GM19035 (cell line): ENCODE measurements around the gene CREB3L4.
A peak's percentile ranks its signal among the peaks of the same experiment; 100 is the strongest.

Experiments used
- ATAC-seq: cut with Tn5 transposase; IDR thresholded peaks from one replicate; pipeline ENCODE4 v1.9.1; 2021; ENCODE audit not compliant: unreplicated experiment

Gene CREB3L4, protein sequence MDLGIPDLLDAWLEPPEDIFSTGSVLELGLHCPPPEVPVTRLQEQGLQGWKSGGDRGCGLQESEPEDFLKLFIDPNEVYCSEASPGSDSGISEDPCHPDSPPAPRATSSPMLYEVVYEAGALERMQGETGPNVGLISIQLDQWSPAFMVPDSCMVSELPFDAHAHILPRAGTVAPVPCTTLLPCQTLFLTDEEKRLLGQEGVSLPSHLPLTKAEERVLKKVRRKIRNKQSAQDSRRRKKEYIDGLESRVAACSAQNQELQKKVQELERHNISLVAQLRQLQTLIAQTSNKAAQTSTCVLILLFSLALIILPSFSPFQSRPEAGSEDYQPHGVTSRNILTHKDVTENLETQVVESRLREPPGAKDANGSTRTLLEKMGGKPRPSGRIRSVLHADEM

DNA sequence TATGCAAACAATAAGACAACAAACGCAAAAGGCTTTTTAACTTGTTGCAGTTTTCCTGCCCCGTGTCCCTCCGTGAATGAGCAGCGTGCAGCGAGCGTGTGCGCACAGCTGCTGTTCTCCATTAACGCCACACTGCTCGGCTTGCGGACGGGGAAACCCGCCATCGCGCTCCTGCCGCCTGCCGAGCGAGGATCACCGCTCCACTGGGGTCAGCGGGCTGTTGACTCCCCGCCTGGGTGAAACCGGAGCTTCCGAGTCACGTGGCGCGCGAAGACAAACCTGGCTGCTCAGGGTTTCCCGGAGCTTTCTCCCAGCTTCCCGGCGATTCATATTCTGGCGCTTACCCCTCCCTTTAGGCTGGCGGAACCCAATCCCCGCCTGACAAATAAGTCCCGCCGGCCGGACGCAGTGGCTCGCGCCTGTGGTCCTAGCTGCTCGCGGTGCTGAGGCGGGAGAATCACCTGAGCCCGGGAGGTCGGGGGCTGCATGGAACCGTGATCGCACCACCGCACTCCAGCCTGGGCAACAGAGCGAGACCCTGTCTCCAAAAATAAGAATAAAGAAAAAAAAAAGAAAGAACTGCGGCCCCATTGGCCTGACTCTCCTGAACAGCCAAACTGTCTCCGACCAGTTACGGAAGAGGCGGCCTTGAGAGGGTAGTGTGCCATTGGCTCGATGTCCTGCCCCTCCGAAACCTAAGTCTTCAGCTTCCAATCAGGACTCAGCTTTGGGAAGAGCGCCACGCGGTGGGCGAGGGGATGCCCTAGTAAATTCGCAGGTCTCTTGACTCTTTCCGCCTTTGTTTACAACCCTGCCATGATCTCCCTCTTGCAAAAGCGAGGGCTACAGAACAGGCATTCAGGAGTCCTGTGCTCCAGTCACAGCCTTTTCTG, at the start of gene CREB3L4:
Gene CREB3L4, plus strand, starts transcription at position 796 of the 893 bp plus-strand sequence. CDS start 624 bp downstream, outside the sequence.
- ATAC-seq, result peak; percentile 74

GRCh38 chr1:153919876-153920852, 47.5 kb upstream of the CREB3L4 start:
- ATAC-seq, result no peak

DNA sequence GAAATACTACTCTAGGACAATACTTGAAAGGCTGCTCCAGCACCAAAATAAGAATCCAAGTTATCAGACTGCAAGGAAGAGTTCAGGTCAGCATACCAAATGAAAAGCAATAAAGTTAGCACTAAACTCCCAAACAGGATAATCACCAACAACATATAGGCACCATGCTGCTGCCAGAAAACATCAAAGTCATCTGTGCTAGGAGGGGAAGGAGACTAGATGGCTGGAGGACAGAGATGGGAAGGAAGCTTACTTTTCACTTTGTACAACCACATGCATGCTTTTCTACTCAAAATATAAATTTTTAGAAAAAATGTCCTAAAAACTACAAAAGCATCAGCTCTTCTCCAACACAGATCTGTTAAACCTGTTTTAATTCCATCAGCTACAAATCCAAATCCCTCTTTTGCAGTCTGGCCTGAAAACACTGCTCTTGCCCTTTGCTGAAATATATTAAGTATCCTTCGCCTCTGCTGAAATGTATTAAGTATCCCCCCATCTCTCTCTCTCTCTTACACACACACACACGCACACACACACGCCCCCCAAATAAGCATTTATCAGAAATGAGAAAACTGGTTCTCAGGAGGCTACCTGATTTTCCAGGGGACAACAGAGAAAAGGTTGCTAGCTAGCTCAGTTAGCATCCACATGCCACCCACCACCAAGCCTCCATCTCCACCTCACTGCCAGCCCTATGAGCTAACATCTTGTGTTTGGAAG, 46.5 kb upstream of the CREB3L4 start:
- no peak for ATAC-seq

DNA sequence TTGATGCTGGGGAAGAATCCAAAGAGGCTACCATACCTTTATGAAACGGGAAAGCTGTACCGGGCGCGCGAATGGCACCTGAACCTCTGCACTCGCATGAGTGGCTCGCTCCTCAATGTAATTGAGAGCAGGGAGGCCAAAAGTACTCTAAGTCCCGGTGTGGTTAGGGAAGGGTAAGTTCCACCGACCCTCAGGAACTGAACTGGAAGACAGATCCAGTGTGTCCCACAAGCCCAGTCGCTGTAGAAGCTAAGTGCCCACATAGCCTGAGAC, 46.0 kb upstream of the CREB3L4 start:
- ATAC-seq, result no peak

DNA sequence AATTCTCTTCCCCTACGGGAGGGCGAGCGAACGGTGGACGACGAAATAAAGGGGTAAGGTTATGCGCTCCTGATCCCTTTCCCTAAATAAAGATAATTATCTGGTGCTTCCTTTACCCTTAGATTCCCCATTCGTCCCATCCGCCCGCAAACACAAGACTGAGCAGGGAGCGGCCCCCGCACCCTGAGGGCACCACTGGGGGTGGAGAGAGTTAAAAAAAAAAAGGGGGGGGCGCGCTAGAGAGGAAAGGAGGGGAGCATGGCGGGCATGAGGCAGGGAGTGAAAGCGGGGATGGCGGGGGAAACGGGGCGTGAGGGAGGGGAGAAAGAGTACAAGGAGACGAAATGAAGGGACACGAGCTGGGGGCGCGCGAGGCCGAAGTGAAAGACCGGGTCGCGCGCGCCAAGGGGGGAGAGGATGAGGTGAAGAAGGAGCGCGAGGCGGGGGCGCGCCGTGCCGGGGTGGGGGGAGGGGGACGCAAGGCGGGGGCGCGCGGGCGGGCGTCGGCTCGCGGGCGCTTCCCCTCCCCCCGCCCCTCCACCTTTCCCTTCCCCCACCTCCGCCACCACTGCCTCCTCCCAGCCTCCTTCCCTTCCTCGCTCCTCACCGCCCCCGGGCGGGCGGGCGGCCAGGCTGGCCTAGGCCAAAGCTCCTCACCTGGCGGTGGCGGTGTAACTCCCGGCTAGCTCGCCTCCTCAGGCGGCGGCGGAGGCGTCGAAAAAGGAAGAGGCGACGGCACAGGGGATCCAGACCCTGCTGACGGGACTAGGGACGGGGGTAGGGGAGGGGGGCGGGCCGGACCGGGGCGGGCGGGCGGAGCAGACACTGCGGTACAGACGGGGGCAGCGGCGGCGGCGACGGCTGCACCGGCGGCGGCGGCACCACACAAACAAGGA, 45.4 kb upstream of the CREB3L4 start:
- peak; percentile 29 for ATAC-seq

DNA sequence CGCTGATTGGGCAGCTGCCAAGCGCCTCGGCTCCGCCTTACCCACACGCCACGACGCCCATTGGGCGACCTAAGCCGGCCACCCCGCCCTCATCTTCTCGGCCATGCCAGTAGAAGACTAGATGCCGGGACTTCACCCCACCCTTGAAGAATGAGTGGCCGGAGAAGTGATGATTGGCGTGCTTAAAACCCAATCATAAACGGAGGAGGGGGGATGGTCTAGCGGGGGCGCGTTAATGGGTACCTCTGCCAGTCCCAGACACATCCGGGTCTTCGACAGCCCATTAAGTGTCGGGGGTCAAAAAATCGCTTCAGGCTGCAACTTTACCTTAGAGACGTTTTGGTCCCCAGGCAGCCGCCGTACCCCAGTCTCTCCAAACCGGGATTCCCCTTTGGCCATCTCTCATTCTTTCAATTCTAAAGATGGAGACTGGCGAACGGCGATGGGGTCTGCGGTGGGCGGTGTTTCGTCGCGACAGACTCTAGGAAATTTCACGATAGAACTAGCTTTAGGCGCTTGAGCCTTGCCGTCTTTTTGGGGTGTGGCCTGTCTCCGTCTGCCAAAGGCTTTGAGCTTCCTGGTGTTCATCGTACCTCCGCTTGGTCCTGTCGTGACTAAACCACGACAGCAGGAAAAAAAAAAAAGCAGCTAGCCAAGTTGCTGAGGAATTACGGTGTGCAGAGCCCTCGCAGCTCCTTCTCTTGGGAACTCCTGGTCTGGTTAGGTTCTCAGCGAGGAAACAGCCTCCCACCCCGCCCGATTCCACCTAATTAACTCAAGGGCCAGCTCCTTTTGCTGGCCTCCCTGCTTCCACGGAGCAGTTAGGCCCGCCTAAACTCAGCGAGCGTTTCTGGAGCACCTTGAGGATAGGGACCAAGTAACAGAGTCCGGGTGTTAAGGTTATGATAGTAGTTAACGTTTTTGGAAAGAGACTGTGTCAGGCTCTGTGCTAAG, 44.5 kb upstream of the CREB3L4 start, which contains the start of gene GATAD2B:
Gene GATAD2B, minus strand, starts transcription at position 1 of the 954 bp plus-strand sequence. CDS start 94,625 bp downstream, outside the sequence.
- ATAC-seq, result peak; percentile 95

DNA sequence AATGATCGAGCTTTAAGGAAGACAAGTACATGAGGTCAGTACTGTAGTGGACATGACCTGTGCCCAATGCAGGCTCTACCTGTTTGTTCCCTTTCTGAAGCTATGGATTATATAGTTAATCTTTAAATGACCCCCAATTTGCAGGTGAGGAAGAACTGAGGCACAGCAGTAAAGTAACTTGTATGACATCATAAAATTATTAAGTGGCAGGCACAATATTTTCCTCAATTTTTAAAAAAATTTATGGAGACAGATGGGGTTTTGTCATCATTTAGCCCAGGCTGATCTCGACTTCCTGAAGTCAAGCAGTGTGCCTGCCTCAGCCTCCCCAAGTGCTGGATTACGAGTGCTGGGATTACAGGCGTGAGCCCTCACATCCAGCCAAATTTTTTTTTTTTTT, 41.3 kb upstream of the CREB3L4 start:
- no peak for ATAC-seq

- ATAC-seq, result no peak
These were observed 39.5 kb upstream of the CREB3L4 start for GRCh38 chr1:153928245-153928644.

- no peak for ATAC-seq
These were observed 38.8 kb upstream of the CREB3L4 start for GRCh38 chr1:153928791-153929341.

DNA sequence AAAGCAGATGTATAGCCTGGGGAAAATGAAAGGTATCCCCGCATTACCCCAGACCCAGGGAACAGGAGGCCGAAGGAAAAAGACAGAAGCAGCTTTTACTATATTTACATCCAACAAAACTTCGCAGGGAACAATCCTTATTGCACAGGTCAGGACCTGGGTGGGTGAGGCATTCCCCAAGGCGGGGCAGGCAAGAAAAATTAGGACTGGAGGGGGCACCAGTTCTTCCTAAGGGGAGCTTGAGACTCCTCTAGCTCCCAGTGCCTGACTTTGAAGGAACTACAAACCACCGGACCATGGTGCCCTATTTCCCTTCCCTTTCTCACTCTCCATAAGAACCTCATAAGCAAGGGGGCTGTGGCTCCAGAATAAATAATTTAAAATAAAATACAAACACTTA, 38.3 kb upstream of the CREB3L4 start:
- ATAC-seq, result no peak

DNA sequence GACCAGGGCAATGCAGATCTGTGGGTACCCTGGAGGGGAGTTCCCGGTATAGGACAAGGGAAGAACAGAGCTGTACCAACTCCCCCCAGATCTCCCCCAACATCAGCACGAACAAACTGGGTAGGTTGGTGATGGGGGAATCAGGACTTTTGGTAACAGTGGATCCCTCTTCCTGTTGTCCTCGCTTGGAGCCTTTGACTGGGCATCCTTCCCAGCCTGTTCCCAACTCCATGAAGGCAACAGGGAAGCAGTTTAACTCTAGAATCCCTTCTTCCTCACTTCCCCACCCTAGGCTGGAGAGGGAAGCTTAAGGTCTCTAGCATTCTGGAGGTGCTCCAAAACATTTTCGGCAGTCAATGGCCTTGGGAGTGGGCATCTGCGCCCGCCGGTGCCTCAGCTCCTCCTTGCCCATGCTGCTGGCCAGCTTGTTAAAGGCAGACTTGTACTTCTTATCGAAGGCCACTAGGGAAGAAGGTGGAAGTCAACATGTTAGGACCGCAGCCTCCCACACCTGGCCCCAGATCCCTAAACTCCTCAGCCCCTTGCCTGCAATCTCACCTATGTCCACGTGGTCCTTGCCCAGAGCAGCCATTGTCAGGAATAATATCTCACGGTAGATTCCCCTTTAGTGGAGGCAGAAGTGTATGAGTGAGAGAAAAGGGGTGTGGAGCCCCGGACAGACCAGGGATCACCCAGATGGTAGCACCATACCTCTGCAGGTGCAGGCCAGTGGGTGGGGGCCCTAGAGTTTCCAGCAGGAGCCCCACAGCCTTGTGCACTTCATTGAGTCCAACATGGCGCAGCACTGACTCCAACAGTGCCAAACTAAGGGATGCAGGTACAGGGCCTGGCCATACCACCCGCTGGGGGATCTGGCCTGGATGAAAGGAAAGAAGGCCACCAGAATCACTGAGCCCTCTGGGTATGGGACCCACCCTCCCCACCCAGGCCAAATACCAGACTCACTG, 37.4 kb upstream of the CREB3L4 start:
- no peak for ATAC-seq

DNA sequence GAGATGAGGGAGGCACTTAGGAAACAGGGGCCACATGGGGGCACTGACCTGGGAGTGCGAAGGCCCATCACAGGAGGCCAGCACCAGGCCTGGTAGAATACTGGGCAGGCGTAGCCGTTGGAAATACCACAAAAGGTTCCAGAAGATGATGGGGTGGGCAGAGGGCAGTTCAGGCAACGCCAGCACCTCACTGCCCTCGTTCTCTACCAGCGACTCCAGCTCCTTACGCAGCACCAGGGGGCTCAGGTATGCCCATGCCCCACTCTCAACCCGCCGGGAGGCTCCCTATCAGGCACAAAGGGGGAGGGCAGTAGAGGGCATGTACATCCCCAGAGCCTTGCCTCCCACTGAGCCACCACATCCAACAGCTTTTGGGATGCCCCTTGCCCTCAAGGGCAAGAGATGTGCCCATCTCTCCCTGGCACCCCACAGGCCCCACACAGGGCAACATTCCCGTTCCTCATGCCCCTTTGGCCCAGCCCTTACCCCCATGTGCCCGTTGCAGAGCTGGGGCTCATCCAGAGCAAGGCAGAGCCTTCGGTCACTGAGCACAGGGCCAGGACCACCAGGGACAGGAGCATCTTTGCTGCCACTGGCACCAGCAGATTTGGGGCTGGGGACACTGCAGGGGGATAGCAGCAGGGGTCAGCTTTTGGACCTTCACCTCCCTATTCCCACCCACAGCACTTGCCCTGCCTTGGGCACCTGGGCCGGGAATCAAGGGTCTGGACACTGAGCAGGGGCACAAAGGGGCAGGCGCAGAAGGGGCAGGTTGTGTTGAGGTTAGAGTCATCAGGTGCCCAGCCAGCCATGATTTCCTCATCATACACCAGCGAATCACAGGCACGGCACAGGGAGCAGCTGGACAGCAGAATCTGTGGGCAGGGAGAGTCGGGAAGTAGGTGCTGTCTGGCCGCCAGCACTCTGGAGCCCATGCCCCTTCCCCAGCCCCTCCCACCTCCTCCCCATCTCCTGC, 35.3 kb upstream of the CREB3L4 start:
- ATAC-seq, result no peak

- ATAC-seq, result no peak
These were observed 34.3 kb upstream of the CREB3L4 start for GRCh38 chr1:153933430-153933829.

DNA sequence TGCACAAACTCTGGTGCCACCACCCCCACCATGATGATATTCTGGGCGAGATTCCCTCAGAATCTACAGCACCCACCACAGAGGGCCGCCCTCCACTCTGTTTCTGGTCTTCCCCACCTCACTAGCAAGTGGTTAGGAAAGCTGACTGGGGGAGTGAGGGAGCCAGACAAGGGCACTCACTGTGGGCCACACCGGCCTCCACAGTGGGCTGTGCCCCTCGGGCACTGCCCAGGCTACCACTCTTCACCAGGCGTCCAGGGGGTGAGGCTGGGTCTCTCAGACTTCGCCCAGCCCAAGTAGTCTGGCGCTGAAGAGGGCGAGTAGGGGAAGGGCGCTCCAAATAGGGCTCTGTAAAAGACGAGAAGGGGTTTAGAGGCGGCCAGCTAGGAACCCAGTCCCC, 33.7 kb upstream of the CREB3L4 start:
- ATAC-seq, result no peak

GRCh38 chr1:153934746-153935145, 33.0 kb upstream of the CREB3L4 start:
- no peak for ATAC-seq
